SH-SY5Y (cell line): ENCODE measurements around the gene RAN.

Experiments
- GATA2 ChIP-seq: IDR thresholded peaks from 2 replicates; pipeline ENCODE4 v1.6.1; 2011; ENCODE audit warnings: mild to moderate bottlenecking, low read depth, low read length
- GATA3 ChIP-seq: IDR thresholded peaks from 2 replicates; pipeline ENCODE4 v1.6.1; 2011; ENCODE audit warnings: low read depth, mild to moderate bottlenecking, low read length, moderate library complexity

GRCh38 chr12:130863298-130863697 is 8.6 kb upstream of the RAN start:
- TF ChIP-seq GATA2 (no peak), GATA3 (no peak)
